Renal cortical epithelial cell (primary cell): ENCODE measurements around the gene LMO1. TPM values are rescaled to one million over a fixed set of nuclear protein-coding genes. Genes with fewer than 3 reads are reported as not detected.

Experiments
- DNase-seq: peaks from one replicate; pipeline ENCODE4 v3.0.0-alpha.2; 2011; ENCODE audit warnings: low read depth
- total RNA-seq: library from RNA; depleted of rRNA; stranded (reverse); fragments of >200 nt; gene quantifications from 2 replicates; pipeline ENCODE4 v1.2.3, GENCODE V29; 2014

Gene LMO1
- total RNA-seq, 1 donor from 2014 or later: 0.40 TPM

DNA sequence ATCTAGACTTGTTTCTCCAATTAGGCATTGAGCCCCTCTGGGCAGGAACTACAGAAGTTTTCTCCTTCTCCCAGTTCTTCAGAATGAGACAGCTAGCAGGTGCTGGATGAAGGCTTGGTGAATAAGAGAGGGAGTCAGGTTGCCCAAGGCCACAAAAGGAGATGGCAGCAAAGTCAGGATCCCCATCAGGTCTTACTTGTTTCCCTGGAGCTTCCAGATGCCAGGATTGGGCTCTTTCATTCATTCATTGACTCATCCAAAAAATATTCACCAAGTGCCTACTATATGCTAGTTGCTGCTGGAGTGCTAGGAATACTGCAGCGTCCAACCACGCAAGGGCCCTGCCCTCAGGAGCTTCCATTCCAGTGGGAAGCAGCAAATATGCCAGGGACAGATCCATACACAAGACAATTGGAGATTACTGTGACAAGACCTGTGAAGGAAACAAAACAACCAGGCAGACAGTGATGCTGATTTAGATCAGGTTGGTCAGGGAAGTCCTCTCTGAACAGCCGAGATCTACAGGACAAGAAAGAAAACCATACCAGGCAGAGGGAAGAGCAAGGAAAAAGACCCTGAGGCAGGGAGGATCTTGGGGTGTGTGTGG lies 24.6 kb upstream of the LMO1 start:
- no peak for DNase-seq

DNA sequence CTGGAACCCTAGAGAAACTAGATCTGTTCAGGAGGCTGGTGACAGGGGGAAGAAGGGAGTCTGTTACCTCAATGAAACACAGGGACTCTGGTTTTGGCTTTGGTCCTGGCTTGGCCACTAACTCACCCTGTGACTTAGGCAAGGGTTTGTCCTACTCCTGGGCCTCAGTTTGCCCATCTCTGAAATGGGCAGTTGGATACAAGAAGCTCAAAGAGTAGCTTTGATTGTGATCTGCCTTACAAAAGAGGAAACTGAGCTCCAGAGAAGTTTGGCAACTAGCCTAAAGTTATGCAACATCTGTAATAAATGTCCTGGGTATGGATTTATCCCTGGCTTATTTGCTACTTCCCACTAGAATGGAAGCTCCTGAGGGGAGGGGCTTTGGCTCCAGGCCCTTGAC lies 24.0 kb upstream of the LMO1 start:
- no peak for DNase-seq

DNA sequence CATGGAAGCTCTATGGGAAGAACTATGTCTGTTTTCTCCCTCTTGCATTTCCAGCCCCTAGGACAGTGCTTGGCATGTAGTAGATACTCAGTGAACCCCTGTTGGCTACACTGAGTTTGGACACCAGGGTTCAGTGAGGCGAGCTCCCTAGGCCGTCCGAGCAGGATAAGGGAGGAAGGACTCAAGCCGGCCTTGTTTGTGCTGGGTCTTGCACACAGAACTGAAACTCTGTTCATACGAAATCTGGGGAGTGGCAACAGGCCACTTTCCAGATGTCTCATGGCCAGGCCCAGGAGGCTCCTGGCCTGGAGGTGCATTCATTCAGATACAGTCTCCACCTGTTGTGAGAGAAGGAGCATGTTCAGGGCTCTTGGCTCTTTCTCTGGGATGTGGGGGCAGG lies 23.6 kb upstream of the LMO1 start:
- no peak for DNase-seq

DNA sequence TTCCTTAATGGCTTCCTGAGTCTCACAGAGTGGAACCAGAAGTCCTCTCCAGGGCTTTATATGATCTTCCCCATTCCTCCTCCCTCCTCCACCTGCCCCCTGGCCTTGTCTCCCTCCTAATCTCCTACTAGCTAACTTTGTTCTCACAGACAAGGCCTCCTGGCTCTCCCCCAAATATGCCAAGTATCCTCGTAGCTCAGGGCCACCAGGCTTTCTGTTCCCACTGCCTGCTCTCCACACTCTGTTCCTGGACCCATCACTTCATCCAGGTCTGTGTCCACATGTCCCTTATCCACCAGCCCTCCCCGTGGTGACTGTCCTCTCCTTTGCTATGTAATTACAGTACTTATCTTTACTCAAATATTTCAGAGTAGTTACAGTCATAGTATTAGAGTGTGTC lies 23.2 kb upstream of the LMO1 start:
- no peak for DNase-seq

DNA sequence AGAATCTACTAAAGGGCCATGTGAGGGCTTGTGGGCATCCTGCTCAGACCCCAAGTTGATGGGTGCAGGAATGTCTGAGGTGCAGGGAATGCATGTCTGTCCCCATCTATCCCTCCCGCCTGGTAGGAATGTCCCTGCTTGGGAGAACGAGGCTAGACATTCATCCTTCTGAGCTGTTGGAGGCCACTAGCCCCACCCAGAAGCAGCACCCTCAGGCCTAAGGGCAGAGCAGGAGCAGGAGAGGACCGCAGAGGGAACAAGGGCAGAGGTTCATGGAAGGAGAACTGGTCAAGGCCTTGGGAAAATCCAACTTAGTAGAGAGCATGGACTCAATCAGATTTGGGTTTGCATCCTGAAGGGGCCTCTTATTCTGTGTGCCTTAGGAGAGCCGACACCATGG lies 22.1 kb upstream of the LMO1 start:
- DNase-seq: no peak

DNA sequence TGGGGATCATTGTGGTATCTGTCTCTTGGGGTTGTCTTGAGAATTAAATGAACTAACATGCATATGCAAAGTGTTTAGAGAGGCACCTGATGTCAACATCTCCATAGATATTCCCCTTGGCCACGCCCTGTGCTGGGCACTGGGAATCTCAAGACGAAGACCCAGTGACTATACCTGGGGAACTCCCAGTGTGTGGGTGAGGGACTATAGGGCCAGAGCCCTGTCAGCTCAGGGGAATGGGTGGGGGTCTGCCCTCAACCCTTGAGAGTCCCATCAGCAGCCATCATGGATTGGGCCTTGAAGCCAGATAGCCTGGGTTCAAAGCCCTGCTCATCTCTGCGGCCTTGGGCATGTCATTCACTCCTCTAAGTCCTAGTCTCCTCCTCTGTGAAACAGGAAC lies 21.6 kb upstream of the LMO1 start:
- DNase-seq: no peak

DNA sequence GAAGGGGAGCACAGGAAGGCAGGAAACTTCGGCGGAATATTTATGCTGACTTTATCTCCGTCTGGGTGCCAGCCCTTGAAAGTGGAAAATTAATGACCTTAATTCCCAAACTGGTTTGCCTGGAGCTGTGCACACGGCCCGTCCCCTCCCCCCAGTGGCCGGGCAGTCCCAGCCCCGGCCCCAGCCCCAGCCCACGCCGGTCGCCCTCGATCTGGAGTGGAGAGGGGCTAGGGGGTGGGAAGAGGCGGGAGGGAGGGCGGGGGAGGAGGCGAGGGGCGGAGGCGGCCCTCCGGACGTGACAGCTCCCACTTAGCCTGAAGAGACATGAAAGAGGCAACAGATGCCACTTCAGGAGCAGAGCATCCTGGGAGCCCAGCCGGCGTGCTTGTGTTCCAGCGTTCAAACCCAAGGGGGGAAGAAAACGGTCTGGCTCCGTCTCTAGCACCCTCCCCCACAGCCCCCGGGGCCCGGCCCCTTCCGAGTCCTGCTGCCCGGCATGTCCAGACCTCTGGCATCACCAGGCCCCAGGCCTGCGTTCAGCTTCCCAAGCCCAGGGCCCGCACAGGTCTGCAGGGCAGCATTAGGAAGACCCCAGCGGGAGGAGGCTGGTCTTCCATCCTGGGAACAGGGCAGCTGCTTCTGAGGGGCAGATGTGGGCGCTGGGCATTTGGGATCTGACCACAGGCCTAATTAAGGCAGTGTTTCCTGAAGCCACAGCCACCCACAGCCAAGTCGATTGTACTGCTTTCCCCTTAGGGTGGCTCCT lies 20.0 kb upstream of the LMO1 start:
- no peak for DNase-seq

DNA sequence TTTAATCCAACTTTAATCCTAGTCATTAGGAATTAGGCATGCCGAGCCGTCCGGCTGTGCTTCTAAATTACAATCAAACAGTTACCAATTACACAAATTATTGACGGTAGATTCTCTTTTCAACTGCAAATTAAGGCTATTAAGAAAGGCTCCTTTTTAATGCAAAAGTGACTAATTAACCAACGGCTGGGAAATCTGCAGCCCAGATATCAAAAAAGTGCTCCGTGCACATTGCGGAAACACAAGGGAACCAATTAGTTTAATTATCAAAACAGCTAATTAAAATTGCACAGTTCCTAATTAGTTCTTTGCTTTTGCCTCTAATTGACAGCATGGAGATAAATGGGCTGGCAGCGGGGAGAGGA lies 19.4 kb upstream of the LMO1 start:
- DNase-seq: no peak

DNA sequence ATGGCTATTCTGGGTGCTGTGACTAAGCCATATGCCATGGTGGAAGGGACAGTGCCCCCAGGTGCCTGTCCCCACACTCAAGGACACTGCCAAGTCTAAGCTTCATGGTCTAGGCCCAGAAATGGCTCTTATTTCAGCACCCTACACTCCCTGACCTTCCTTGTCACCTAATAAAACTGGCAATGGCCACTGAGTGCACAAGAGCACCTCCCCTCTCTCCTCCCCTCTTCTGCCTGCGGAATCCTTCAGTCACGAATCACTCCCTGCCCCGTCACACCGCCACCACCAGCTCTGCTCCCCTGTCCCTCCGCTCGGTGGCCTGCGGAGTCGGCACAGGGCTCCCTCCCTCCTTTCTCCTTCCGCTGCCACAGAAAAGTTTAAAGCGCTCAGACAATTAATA lies 19.0 kb upstream of the LMO1 start:
- DNase-seq: peak; percentile 16

DNA sequence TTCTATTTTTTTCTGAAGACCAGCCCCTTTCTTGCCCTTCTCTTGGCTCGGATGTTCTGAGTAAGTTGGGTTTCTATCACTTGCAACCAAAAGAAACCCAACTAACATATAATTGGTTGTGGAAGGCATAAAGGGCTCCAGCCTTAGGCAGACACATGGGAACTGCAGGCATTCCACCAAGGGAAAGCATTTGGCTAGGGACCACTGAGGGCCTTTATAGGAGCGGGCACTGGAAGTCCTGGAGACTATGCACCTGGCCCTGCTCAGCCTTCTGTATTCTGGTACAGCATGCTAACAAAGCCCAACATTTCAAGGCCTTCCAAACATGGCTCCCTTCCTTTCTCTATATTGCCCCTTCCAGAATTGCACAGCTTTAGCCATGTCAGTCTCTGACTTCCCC lies 17.6 kb upstream of the LMO1 start:
- DNase-seq: no peak

DNA sequence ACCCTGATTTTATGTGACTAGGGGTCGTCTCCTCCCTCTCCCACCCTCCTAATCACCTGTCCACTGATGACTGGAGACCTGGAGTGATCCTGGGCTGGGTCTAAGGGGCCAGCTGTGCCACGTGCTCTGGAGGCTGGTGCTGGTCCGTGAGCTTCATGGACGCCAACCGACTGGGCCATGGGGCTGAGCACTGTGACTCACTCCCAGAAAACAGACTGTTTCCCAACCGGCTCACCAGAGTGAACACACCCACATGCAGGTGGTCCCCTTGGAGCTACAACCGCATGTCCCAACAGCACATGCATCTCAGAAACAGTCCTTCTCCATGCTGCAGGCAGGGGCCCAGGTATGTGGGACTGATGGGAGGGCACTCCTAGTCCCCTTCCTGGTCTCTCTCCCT lies 14.0 kb upstream of the LMO1 start:
- DNase-seq: no peak

DNA sequence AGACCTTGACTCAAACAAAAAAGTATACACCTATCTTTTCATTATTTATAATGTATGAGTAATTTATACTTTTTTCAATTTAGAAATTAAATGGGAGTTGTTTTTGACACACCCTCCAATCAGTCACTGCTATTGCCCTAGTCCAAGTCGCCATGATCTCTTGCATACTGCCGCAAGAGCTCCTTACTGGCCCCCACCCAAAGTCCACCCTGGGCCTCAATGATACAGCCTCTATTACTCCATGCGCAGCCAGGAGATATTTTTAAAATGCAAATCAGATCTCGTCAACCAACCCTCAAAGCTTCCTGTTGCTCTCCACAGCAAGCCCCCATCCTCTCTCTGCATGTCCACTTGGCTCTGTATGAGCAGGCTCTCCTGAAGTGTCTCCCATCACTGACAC lies 12.8 kb upstream of the LMO1 start:
- DNase-seq: no peak

DNA sequence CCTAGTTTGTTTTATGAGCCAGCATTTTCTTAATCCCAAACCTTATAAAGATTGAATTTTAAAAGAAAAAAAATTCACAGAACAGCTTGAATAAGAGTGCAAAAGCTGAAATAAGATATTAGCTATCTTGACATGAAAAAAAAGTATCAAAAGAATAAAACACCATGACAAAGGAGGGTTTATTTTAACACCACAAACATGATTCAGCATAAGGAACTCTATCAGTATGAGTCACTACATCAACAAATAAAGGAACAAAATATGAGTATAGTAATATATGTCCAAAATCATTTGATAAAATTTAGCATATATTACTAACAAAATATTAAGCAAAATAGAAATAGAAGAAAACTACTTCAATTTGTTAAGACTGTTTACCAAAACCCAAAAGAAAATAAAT lies 9.6 kb upstream of the LMO1 start:
- no peak for DNase-seq

DNA sequence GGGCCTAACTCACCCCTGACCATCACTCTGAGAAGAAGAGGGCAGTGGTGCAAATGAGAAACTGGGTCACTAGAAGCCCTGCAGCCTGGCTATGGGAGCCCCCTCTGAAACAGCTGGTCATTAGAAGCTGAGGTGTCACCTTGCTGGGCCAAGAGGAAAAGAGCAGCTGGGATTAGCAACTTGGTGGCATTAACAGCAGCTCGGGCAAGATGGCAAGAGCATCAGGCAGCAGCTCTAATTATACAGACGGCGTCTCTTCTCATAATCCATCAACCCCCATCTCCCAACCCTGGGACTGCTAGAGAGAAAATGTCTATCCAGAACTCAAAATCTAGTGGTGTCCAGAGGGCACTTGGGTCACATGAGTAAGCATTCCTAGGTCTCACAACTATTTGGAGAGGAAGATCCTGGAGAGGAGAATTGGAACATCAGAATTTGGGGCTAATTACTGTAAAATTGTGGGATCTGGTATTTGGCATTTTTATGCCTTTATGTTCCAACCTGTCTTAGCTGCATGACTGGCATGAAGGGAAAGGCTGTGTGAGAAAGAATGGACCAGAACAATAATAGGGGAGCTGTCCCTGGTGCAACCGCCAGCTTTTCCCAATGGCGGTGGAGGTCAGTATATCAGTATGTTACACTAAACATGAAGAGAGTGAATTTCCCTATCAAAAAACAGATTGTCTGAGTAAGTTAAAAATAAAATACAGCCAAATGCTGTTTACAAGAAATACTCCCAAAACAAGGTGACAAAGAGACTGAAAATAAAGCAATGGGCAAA lies 7.6 kb upstream of the LMO1 start:
- no peak for DNase-seq

DNA sequence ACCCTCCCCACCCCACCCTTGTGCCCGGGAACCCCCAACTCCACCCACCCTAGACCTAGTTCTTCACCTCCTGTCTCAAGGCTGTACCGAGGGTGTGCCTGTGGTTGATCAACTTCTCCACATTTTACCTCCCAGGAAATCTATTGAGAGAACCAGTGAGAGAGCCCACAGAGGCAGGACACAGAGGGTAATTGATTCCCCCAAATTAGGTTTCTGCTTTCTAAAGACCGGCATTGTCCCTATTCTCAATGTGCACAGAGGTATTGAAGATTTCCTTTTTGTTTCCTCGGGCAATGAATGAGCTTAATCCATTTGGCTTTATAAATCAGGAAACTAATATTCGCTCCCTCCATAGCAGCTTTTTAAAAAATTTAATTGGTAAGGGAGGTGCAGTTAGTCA lies 6.0 kb upstream of the LMO1 start:
- DNase-seq: no peak

DNA sequence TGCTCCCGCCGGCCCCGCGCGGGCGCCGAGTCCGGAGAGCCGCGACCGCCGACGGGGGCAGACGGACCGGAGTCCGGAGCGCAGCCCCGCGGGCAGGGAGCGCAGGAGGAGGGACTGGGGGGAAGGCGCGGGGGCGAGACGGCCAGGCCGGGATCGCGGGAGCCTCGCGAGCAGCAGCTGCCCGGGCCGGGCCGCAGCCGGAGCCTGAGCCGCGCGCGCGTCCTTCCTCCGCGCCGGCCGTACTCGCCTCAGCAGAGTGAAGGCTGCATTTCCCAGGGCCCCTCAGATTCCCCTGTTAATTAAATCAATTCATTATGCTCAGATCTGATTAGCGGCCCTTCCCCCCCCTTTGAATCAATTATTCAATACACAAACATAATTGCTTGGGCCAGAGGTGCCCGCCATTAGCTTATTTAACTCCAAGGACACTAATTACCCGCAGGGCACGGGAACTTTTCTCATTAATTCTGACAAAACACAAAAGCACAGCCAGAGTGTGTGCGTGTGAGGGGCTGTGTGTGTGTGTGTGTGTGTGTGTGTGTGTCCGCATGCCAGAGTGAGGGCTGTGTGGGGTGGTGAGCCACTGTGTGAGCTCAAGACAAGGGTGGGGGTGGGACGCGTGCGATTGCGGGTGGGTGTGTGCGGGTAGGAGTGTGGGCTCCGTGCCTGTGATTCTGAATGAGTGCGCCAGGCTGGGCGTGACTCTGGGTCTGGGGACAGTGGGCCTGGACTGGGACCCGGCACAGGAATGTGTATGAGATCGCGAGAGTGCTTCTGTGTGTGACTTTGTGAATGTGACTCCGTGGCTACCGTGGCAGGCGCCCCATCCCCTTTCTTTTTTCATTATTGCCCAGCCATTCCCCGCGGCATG lies 5.1 kb upstream of the LMO1 start:
- DNase-seq: no peak

DNA sequence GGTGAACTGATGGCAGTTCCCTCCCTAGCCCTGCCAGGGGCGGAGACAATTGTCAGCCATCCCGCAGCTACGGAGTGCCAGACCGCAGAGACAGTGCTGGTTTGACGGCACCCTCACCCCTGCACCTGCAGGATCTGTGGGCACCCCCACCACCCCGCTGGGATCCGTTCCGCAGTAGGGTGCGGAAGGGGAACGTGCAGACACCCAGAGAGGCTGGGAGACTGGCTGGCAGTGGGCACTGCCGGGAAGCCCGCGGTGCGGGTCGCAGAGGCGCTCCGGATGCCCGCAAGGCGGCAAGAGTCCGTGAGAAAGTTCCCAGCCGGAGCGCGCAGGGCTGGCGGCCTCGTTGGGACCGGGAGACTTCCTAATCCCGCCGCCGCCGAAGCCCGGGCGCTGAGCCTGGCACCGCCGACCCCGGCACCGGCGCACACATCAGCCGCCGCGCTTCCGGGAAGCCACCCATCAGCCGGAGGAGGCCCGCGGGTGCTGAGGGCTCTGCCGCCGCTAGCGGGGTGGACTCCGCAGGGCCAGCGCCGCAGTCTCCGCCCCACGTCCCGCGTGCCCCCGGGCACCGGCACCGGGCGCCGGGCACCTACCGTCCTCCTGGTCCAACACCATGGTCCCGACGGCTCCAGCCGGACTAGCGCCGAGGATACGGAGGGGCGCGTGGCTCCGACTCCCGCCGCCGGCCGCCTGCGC lies 4.3 kb upstream of the LMO1 start:
- DNase-seq: no peak

DNA sequence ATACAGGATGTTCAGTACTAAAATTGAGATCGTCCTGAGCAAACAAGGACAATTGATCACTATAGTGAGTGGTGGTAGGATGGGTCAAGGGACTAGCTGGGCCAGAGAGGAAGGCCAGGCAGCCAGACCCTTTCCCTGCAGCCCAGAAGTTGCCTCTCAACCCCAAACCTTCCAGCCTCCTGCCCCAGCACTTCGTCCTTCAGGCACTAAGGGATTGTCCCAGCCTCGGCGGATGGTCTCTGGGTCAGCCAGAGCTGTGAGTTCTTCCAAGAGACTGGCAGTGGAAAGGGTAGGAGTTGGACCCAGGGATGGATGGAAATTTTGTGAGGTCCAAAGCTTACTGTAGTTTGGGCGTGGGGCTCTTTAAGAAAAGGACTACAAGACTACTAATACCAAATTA lies 3.6 kb upstream of the LMO1 start:
- no peak for DNase-seq

DNA sequence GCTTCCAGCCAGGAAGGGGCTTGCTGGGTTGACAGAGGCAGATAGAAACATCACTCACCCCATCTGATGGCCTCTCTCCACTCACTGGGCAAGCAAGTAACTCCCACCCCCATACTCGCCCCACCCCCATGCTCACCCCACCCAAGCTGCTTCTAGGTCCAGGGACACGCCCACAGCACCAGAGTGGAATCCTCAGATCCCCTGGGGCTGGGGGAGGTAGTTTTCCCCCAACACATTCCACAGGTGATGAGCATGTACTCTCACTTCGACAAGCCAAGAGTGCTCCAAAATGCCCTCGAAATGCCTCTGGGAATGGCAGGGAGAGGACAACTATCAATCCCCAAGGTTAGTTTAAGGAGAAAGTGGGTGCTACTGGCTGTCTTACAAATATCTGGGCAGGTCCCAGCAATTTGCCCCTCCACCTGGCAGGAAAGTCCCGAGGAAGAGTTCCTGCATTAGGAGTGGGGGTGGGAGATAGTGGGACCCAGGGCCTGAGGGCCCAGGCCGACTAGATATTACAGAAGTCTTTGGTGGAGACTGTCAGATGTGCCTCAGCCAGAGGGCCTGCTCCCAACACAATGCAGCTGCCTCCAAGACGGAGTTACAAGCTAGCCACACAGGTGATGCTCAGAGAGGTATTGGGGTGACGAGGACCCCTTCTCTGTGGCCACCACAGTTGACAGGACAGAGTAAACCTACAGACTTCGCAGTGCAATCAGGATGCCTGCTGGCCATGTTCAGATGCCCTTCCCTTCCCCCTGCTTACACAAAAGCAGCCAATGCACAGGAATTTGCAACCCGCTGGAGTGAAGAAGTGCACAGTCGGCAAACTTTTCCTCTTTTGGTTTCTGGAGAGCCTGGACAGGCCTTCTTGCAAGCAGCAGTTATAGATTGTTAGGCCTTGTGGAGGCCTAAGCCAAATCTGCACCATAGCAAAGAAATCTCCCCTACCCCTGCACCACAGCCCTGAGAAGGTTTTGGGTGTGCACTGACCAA lies 2.9 kb upstream of the LMO1 start:
- DNase-seq: no peak

DNA sequence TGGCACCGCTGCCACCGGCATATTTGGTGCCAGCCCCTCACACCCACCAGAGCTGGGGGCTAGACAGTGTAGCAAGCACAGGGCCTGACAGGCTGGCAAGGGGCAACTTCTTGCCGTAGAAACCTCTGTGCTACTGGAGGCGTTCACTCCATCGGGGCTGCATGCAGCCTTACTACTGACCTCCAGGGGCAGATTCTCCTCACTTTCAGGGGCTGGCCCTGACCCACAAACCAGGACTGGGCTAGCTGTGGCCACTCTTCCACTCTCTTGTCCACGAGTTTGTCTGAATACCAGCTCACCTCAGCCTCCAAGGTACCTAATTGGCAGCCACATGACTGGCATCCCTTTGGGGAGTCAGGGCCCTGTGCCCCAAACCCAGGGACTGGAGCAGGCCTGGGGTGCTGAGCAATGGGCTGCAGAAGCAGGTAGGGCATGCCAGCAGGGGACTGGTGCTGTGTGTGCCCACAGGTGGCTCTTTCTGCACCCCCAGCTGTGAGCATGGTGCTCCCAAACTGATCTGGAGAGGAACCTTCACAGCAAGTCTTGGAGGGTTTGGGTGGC lies 2.1 kb upstream of the LMO1 start:
- no peak for DNase-seq
